NCI-H1694 treated with DMSO at 0.1 percent for 48 hours (cell line): Measurements from ENCODE around the gene BOC.
A peak's percentile ranks its signal among the peaks of the same experiment; 100 is the strongest.

ENCODE experiments used
- DNase-seq: peaks from one replicate; lab custom pipeline; 2025; lab: John Stamatoyannopoulos, UW

The BOC gene

GRCh38 chr3:113287803-113288648, 76.7 kb downstream of the BOC start:
- peak; percentile 82 for DNase-seq

GRCh38 chr3:113288881-113289280, 77.5 kb downstream of the BOC start:
- DNase-seq = no peak

DNA sequence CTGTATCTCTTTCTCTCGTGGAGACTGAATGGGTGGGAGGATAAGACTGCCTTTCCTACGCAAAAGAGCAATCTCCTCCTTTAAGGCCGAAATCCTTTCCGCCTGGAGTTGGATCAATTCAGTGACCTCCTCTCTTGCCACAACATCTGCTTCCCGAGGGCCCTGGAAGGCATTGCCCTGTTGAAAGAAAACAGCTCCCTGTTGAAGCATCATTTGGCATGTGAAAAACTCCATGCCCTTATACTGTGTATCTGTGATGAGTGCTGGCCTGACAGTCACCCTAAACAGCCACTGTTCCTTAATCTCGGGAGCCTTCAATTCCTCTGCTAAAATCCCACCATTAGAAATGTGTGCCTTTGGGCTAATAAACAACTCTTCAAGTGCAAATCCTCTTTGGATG, 80.2 kb downstream of the BOC start:
- DNase-seq = no peak

GRCh38 chr3:113292933-113293332, 81.6 kb downstream of the BOC start:
- DNase-seq = no peak

DNA sequence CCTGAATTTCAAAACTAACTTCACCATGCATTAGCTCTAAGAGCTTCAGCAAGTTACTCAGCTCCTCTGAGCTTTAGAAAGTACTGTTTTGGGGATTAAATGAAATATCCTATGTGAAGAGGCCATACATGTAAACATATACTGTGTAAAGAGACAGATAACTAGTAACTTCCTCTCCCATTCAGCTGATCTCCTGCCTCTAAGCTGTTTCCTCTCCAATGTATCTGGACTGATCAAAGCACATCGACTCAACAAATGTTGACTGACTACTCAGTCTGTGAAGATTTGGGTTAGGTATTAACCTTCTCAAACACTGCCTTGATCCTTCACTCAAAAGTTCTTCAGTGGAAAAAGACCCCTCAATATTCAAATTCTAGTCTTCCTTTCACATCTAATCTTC, 82.0 kb downstream of the BOC start:
- no peak for DNase-seq

- no peak for DNase-seq
Observed at GRCh38 chr3:113295463-113295862, 84.1 kb downstream of the BOC start.

DNA sequence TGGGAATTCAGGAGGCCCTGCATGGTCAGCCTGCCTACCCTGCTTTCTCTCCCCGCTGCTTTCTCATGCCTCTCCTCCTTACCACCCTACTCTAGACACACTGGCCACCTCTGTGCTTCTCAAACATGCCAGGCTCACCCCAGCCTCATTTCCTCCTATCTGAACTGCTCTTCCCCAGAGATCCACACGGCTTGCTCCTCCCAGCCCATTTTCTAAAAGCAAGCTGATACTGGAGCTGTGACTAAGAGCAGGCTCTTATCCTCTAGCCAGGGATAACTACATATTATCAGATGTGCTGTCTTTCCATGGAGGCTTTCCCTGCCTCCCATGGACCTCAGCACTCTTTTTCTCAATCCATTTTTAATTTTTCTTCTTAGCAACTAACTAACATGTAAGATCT, 85.9 kb downstream of the BOC start:
- DNase-seq = no peak

GRCh38 chr3:113297841-113298240, 86.5 kb downstream of the BOC start:
- DNase-seq = no peak

- DNase-seq = no peak
Observed at GRCh38 chr3:113300596-113300995, 89.2 kb downstream of the BOC start.

DNA sequence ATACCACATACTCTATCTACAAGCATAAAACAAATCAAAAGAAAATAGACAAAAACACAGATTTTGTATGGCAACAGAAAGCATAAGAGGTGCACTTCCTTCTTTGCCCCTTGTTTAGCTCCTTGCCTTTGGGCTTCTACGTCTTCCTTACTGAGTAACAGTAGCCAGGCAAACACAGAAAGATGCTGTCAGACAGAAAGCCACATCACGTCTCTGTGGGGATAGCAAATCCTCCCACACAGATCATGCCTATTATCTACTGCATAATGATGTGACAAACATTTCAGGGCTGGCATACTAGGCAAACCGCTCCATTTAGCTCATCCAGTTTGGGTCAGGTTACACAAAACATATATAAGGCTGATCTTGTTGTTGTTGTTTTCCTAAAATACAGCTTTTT, 92.7 kb downstream of the BOC start:
- no peak for DNase-seq

DNA sequence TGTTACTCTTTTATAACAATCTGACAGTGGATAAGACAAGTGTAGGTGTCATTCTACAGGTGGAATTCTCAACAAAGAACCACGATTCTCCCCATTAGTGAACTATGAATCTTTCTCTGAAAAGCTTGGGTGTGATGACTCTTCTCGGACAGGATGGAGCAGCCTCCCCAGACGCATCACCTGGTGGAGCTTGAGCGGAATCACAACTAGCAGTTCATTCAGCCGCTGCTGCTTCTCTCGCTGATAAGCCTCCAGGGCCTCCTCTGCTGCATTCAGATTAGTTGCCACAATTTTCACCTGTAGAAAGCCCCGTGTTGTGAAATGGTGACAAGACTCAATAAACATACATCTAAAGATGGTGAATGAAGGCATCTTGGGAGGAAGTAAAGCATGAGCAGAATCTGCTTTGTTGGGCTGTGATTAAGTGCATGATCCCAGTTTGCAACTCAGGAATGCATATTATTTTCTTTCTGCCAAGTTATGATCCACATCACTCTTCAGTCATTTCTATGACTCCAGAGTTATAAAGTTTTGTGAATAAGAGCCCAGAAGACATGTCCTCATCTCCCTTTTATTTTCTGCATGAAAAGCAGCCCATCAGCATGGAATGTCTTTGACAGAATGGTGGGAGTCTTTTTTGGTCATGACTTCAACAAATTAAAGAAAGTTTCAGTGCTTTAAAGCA, 93.6 kb downstream of the BOC start:
- no peak for DNase-seq

- DNase-seq = no peak
Observed at GRCh38 chr3:113310960-113311359, 99.6 kb downstream of the BOC start.

DNA sequence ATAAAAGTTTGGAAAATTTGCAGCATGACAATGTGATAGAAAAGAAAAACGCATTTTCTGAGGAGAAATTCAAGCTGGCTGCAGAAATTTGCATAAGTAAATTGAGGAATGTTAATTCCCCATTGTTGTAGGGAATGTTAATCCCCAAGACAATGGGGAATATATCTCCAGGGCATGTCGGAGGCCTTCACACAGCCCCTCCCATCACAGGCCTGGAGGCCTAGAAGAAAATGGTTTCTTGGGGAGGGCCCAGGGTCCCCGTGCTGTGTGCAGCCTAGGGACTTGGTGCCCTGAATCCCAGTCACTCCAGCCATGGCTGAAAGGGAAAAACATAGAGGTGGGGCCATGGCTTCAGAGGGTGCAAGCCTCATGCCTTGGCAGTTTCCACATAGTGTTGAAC, 101.1 kb downstream of the BOC start:
- DNase-seq = no peak

- DNase-seq = no peak
Observed at GRCh38 chr3:113314923-113315322, 103.6 kb downstream of the BOC start.

DNA sequence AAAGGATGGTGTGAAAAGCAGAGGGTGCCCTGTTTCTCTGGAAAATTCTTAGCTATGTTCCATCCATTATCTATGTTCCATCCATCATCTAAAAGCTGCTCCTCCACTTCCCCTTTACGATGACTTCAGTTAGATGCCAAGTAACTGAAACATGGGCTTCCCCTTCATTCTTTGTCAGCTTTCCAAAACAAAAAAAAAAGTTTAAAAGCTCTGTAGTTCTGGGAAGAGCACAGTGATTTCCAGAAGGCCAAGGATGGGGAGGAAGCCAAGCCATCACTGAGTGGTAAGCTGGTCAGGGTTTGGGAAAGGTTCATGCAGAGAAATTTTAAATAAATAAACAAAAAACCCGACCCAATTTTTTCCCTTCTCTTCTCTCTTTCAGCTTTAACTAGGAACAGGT, 118.4 kb downstream of the BOC start:
- no peak for DNase-seq

DNA sequence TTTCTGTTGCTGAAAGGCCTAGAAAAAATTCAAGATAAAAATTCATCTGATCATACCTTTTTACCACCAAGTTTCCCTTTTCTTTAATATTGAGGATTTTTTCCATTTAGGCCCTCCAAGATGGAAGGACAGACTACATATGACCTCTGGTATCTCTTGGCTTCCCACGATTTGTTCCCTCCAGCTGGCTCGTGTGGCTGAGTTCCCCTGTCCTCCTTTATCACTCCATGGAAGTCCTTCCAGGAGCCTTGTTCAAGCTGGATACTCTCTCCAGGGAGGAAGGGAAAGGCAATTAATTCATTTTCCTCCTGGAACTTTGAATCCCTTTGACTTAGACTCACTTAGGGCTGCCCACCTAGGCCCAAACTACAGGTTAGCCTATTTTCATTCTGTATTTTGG, 119.4 kb downstream of the BOC start:
- no peak for DNase-seq

- DNase-seq = no peak
Observed at GRCh38 chr3:113331187-113331586, 119.8 kb downstream of the BOC start.
